Muscle layer of duodenum (tissue), 2 donors: ENCODE results near the gene B9D1.

Source experiments
- H3K27ac ChIP-seq: one replicate; pipeline ENCODE4 v1.7.0; 2013; ENCODE audit warnings: mild to moderate bottlenecking, low read length
- H3K27me3 ChIP-seq: one replicate; pipeline ENCODE4 v1.7.0; 2013; ENCODE audit warnings: low read depth, mild to moderate bottlenecking, control low read depth, low read length
- H3K36me3 ChIP-seq, 2 donors: one replicate each; pipeline ENCODE4 v1.7.0; 2013; ENCODE audit warnings: low read length in 2 of 2, control low read depth in 1 of 2, mild to moderate bottlenecking in 1 of 2; ENCODE audit not compliant: insufficient read depth in 2 of 2, control insufficient read depth in 1 of 2
- H3K4me1 ChIP-seq, 2 donors: one replicate each; pipeline ENCODE4 v1.7.0; 2013; ENCODE audit warnings: low read length in 2 of 2, mild to moderate bottlenecking in 2 of 2, control low read depth in 1 of 2, moderate library complexity in 1 of 2; ENCODE audit not compliant: insufficient read depth in 2 of 2, control insufficient read depth in 1 of 2
- H3K4me3 ChIP-seq, 2 donors: one replicate each; pipeline ENCODE4 v1.7.0; 2013; ENCODE audit warnings: low read length in 2 of 2, low read depth in 1 of 2, mild to moderate bottlenecking in 1 of 2
- H3K9me3 ChIP-seq, 2 donors: one replicate each; pipeline ENCODE4 v1.7.0; 2013; ENCODE audit warnings: low read length in 2 of 2, control low read depth in 1 of 2, mild to moderate bottlenecking in 1 of 2; ENCODE audit not compliant: control insufficient read depth in 1 of 2
- donor health status: healthy.

B9D1 gene

GRCh38 chr17:19320876-19321275 lies 41.6 kb downstream of the B9D1 start:
- H3K27me3 ChIP-seq, result no peaks in the 10 kb centered on the region
- H3K9me3 ChIP-seq, result no peaks in the 10 kb centered on the region
- H3K4me1 ChIP-seq, result peaks cover 3 to 6% of the 10 kb centered on the region in 2 donors
- no peak overlapping the region for H3K27ac ChIP-seq
- H3K4me3 ChIP-seq, result no peak overlapping the region
- peaks cover 12 to 13% of the 10 kb centered on the region in 2 donors for H3K36me3 ChIP-seq

- Histone ChIP-seq H3K27ac (no peak overlapping the region), H3K4me1 (peaks cover 3 to 6% of the 10 kb centered on the region in 2 donors), H3K27me3 (no peaks in the 10 kb centered on the region), H3K36me3 (peaks cover 10 to 13% of the 10 kb centered on the region in 2 donors), H3K4me3 (no peak overlapping the region), H3K9me3 (no peaks in the 10 kb centered on the region)
These were observed 42.6 kb downstream of the B9D1 start for GRCh38 chr17:19319771-19320505.

- Histone ChIP-seq H3K27me3 (no peaks in the 10 kb centered on the region), H3K9me3 (no peaks in the 10 kb centered on the region), H3K36me3 (peaks cover 7 to 14% of the 10 kb centered on the region in 2 donors), H3K27ac (no peak overlapping the region), H3K4me1 (peaks cover 3 to 6% of the 10 kb centered on the region in 2 donors), H3K4me3 (no peak overlapping the region)
These were observed 43.9 kb downstream of the B9D1 start for GRCh38 chr17:19318611-19319010.

- no peak overlapping the region for H3K4me3 ChIP-seq
- H3K27ac ChIP-seq, result peak overlapping the region; percentile 37
- no peaks in the 10 kb centered on the region for H3K27me3 ChIP-seq
- no peaks in the 10 kb centered on the region for H3K9me3 ChIP-seq
- H3K4me1 ChIP-seq, result peaks cover 3 to 6% of the 10 kb centered on the region in 2 donors
- H3K36me3 ChIP-seq, result peaks cover 12 to 19% of the 10 kb centered on the region in 2 donors
These were observed 45.0 kb downstream of the B9D1 start for GRCh38 chr17:19317359-19318095.

- H3K4me1 ChIP-seq, result peaks cover 3 to 6% of the 10 kb centered on the region in 2 donors
- H3K4me3 ChIP-seq, result no peak overlapping the region
- H3K27me3 ChIP-seq, result no peaks in the 10 kb centered on the region
- peaks cover 16 to 22% of the 10 kb centered on the region in 2 donors for H3K36me3 ChIP-seq
- H3K9me3 ChIP-seq, result no peaks in the 10 kb centered on the region
- peak overlapping the region; percentile 37 for H3K27ac ChIP-seq
These were observed 45.7 kb downstream of the B9D1 start for GRCh38 chr17:19316761-19317358.

GRCh38 chr17:19315104-19315503 lies 47.4 kb downstream of the B9D1 start:
- Histone ChIP-seq H3K27ac (no peak overlapping the region), H3K4me1 (peaks cover 3 to 6% of the 10 kb centered on the region in 2 donors), H3K36me3 (peaks cover 20 to 22% of the 10 kb centered on the region in 2 donors)

GRCh38 chr17:19313746-19314651 lies 48.5 kb downstream of the B9D1 start:
- peaks cover 20 to 26% of the 10 kb centered on the region in 2 donors for H3K36me3 ChIP-seq
- no peak overlapping the region for H3K27ac ChIP-seq
- H3K4me1 ChIP-seq, result peaks cover 3 to 6% of the 10 kb centered on the region in 2 donors
- no peaks in the 10 kb centered on the region for H3K9me3 ChIP-seq
- no peak overlapping the region for H3K4me3 ChIP-seq
- H3K27me3 ChIP-seq, result no peaks in the 10 kb centered on the region

More at GRCh38 chr17:19315104-19315503, 47.4 kb downstream of the B9D1 start:
- Histone ChIP-seq H3K9me3 (no peaks in the 10 kb centered on the region), H3K4me3 (no peak overlapping the region), H3K27me3 (no peaks in the 10 kb centered on the region)

GRCh38 chr17:19313066-19313745 lies 49.3 kb downstream of the B9D1 start:
- H3K4me3 ChIP-seq, result no peak overlapping the region
- H3K36me3 ChIP-seq, result peaks cover 20 to 26% of the 10 kb centered on the region in 2 donors
- no peaks in the 10 kb centered on the region for H3K27me3 ChIP-seq
- H3K4me1 ChIP-seq, result peaks cover 3 to 6% of the 10 kb centered on the region in 2 donors
- H3K9me3 ChIP-seq, result no peaks in the 10 kb centered on the region
- H3K27ac ChIP-seq, result no peak overlapping the region

GRCh38 chr17:19312406-19312805 lies 50.1 kb downstream of the B9D1 start:
- Histone ChIP-seq H3K27ac (no peak overlapping the region), H3K4me1 (peaks cover 1 to 3% of the 10 kb centered on the region in 2 donors), H3K9me3 (no peaks in the 10 kb centered on the region), H3K36me3 (peaks cover 16 to 26% of the 10 kb centered on the region in 2 donors), H3K27me3 (no peaks in the 10 kb centered on the region), H3K4me3 (no peak overlapping the region)

GRCh38 chr17:19311421-19312215 lies 50.9 kb downstream of the B9D1 start:
- Histone ChIP-seq H3K4me1 (peaks cover 0 to 3% of the 10 kb centered on the region in 2 donors), H3K27me3 (no peaks in the 10 kb centered on the region), H3K9me3 (no peaks in the 10 kb centered on the region), H3K27ac (no peak overlapping the region), H3K36me3 (peaks cover 16 to 26% of the 10 kb centered on the region in 2 donors), H3K4me3 (no peak overlapping the region)
